HUES64 (cell line): Measurements from ENCODE around the gene SUMO4. TPM values are rescaled to one million over a fixed set of nuclear protein-coding genes. Genes with fewer than 3 reads are reported as not detected.

ENCODE experiments used
- H3K27ac ChIP-seq: 2 replicates; pipeline ENCODE4 v1.7.0; 2013; ENCODE audit warnings: low read depth, low read length, inconsistent platforms
- H3K27me3 ChIP-seq: 2 replicates; pipeline ENCODE4 v1.6.1; 2013; ENCODE audit warnings: mild to moderate bottlenecking, low read length; ENCODE audit not compliant: insufficient read depth
- H3K36me3 ChIP-seq: 2 replicates; pipeline ENCODE4 v1.6.1; 2013; ENCODE audit warnings: mild to moderate bottlenecking, low read length; ENCODE audit not compliant: insufficient read depth
- H3K4me1 ChIP-seq: 2 replicates; pipeline ENCODE4 v1.6.1; 2013; ENCODE audit warnings: mild to moderate bottlenecking, low read length, moderate library complexity; ENCODE audit not compliant: insufficient read depth
- H3K4me3 ChIP-seq: 2 replicates; pipeline ENCODE4 v1.5.1; 2013; ENCODE audit warnings: mild to moderate bottlenecking, low read length, moderate library complexity
- H3K9ac ChIP-seq: 2 replicates; pipeline ENCODE4 v1.6.1; 2013; ENCODE audit warnings: mild to moderate bottlenecking, low read depth, low read length
- H3K9me3 ChIP-seq: 2 replicates; pipeline ENCODE4 v1.6.1; 2013; ENCODE audit warnings: low read depth, low read length; ENCODE audit not compliant: insufficient read depth
- WGBS: fragments of 150-250, 120-280 bp; methylation state at CpG from one replicate; pipeline ENCODE4 v1.1.7; 2013; ENCODE audit warnings: missing lambda C conversion rate; 5-methylcytosine and 5-hydroxymethylcytosine counted together
- polyA plus RNA-seq, 2 experiments: library from polyadenylated mRNA; stranded (reverse); fragments of 50-300 nt; gene quantifications; one replicate each; pipeline ENCODE4 v1.2.3, GENCODE V29; 2013

Gene SUMO4
- polyA plus RNA-seq (2013, experiment 1 of 2) = 0.35 TPM
- not detected for polyA plus RNA-seq (2013, experiment 2 of 2)

GRCh38 chr6:149400050-149400449, at the start of gene SUMO4:
TSS of gene SUMO4 (plus strand) at chr6:149400262. CDS start at chr6:149400392, 130 bp downstream.
- H3K9me3 ChIP-seq = no peaks in the 10 kb centered on the region
- no peaks in the 10 kb centered on the region for H3K4me1 ChIP-seq
- H3K27me3 ChIP-seq = no peaks in the 10 kb centered on the region
- peaks cover 81% of the 10 kb centered on the region for H3K36me3 ChIP-seq
- no peak within 1 kb of the TSS for H3K9ac ChIP-seq
- WGBS = 93% methylated on average over 11 of the region's 11 CpGs
- no peak within 1 kb of the TSS for H3K27ac ChIP-seq
- H3K4me3 ChIP-seq = no peak within 1 kb of the TSS

- Histone ChIP-seq H3K9ac (no peak overlapping the region), H3K4me1 (peaks cover 16% of the 10 kb centered on the region), H3K36me3 (no peaks in the 10 kb centered on the region), H3K4me3 (no peak overlapping the region), H3K27me3 (no peaks in the 10 kb centered on the region), H3K27ac (no peak overlapping the region), H3K9me3 (no peaks in the 10 kb centered on the region)
- whole genome bisulfite sequencing = 90% methylated on average over 1 of the region's 2 CpGs
These were observed 46.1 kb upstream of the SUMO4 start for GRCh38 chr6:149354009-149354408.

- H3K9me3 ChIP-seq = no peaks in the 10 kb centered on the region
These were observed 43.8 kb upstream of the SUMO4 start for GRCh38 chr6:149356081-149356750.

GRCh38 chr6:149357726-149358538, 42.1 kb upstream of the SUMO4 start:
- Histone ChIP-seq H3K27ac (no peak overlapping the region), H3K9ac (no peak overlapping the region), H3K4me1 (peaks cover 12% of the 10 kb centered on the region), H3K36me3 (no peaks in the 10 kb centered on the region), H3K9me3 (no peaks in the 10 kb centered on the region), H3K4me3 (no peak overlapping the region), H3K27me3 (no peaks in the 10 kb centered on the region)
- WGBS = 95% methylated on average over 15 of the region's 17 CpGs

More at GRCh38 chr6:149356081-149356750, 43.8 kb upstream of the SUMO4 start:
- Histone ChIP-seq H3K9ac (no peak overlapping the region), H3K27ac (no peak overlapping the region), H3K4me1 (peaks cover 16% of the 10 kb centered on the region), H3K36me3 (no peaks in the 10 kb centered on the region), H3K27me3 (no peaks in the 10 kb centered on the region), H3K4me3 (no peak overlapping the region)
- WGBS = 93% methylated on average over 4 of the region's 6 CpGs

GRCh38 chr6:149359440-149359839, 40.6 kb upstream of the SUMO4 start:
- Histone ChIP-seq H3K9me3 (no peaks in the 10 kb centered on the region), H3K27ac (no peak overlapping the region), H3K36me3 (no peaks in the 10 kb centered on the region), H3K9ac (no peak overlapping the region), H3K27me3 (no peaks in the 10 kb centered on the region), H3K4me1 (peaks cover 19% of the 10 kb centered on the region), H3K4me3 (no peak overlapping the region)

- no peaks in the 10 kb centered on the region for H3K9me3 ChIP-seq
- no peaks in the 10 kb centered on the region for H3K27me3 ChIP-seq
- no peak overlapping the region for H3K4me3 ChIP-seq
- no peak overlapping the region for H3K9ac ChIP-seq
- no peaks in the 10 kb centered on the region for H3K36me3 ChIP-seq
- peaks cover 21% of the 10 kb centered on the region for H3K4me1 ChIP-seq
- WGBS = 91% methylated on average over 3 of the region's 3 CpGs
- H3K27ac ChIP-seq = no peak overlapping the region
These were observed 39.5 kb upstream of the SUMO4 start for GRCh38 chr6:149360536-149360935.

GRCh38 chr6:149362289-149362688, 37.8 kb upstream of the SUMO4 start:
- H3K4me1 ChIP-seq = peaks cover 23% of the 10 kb centered on the region
- no peak overlapping the region for H3K27ac ChIP-seq
- H3K9me3 ChIP-seq = no peaks in the 10 kb centered on the region
- H3K9ac ChIP-seq = no peak overlapping the region
- WGBS = 96% methylated on average over 5 of the region's 5 CpGs
- H3K27me3 ChIP-seq = no peaks in the 10 kb centered on the region
- no peak overlapping the region for H3K4me3 ChIP-seq
- H3K36me3 ChIP-seq = no peaks in the 10 kb centered on the region

GRCh38 chr6:149363154-149363553, 36.9 kb upstream of the SUMO4 start:
- WGBS = no CpG with 5 or more reads among the region's 1 CpG
- Histone ChIP-seq H3K9me3 (no peaks in the 10 kb centered on the region), H3K4me1 (peaks cover 23% of the 10 kb centered on the region), H3K27ac (no peak overlapping the region), H3K27me3 (no peaks in the 10 kb centered on the region), H3K4me3 (no peak overlapping the region), H3K36me3 (no peaks in the 10 kb centered on the region), H3K9ac (no peak overlapping the region)

GRCh38 chr6:149364557-149364956, 35.5 kb upstream of the SUMO4 start:
- Histone ChIP-seq H3K9ac (no peak overlapping the region), H3K4me1 (peaks cover 23% of the 10 kb centered on the region), H3K27ac (no peak overlapping the region), H3K27me3 (no peaks in the 10 kb centered on the region), H3K36me3 (peaks cover under 1% of the 10 kb centered on the region; the same call in 1 of the 2 replicates), H3K9me3 (no peaks in the 10 kb centered on the region), H3K4me3 (no peak overlapping the region)
- WGBS = 96% methylated on average over 2 of the region's 2 CpGs

- Histone ChIP-seq H3K4me3 (no peak overlapping the region), H3K4me1 (peaks cover 23% of the 10 kb centered on the region), H3K36me3 (peaks cover 7% of the 10 kb centered on the region), H3K27me3 (no peaks in the 10 kb centered on the region), H3K27ac (no peak overlapping the region), H3K9ac (no peak overlapping the region), H3K9me3 (no peaks in the 10 kb centered on the region)
These were observed 34.9 kb upstream of the SUMO4 start for GRCh38 chr6:149365197-149365596.

GRCh38 chr6:149366267-149366921, 33.7 kb upstream of the SUMO4 start:
- Histone ChIP-seq H3K36me3 (peaks cover 11% of the 10 kb centered on the region), H3K4me3 (no peak overlapping the region), H3K9ac (no peak overlapping the region), H3K4me1 (peaks cover 23% of the 10 kb centered on the region), H3K9me3 (no peaks in the 10 kb centered on the region), H3K27ac (no peak overlapping the region), H3K27me3 (no peaks in the 10 kb centered on the region)
- 90% methylated on average over 3 of the region's 4 CpGs for WGBS
